ENCODE results near the gene KIAA1614. TPM values are rescaled to one million over a fixed set of nuclear protein-coding genes. Genes with fewer than 3 reads are reported as not detected.

Gene KIAA1614, protein sequence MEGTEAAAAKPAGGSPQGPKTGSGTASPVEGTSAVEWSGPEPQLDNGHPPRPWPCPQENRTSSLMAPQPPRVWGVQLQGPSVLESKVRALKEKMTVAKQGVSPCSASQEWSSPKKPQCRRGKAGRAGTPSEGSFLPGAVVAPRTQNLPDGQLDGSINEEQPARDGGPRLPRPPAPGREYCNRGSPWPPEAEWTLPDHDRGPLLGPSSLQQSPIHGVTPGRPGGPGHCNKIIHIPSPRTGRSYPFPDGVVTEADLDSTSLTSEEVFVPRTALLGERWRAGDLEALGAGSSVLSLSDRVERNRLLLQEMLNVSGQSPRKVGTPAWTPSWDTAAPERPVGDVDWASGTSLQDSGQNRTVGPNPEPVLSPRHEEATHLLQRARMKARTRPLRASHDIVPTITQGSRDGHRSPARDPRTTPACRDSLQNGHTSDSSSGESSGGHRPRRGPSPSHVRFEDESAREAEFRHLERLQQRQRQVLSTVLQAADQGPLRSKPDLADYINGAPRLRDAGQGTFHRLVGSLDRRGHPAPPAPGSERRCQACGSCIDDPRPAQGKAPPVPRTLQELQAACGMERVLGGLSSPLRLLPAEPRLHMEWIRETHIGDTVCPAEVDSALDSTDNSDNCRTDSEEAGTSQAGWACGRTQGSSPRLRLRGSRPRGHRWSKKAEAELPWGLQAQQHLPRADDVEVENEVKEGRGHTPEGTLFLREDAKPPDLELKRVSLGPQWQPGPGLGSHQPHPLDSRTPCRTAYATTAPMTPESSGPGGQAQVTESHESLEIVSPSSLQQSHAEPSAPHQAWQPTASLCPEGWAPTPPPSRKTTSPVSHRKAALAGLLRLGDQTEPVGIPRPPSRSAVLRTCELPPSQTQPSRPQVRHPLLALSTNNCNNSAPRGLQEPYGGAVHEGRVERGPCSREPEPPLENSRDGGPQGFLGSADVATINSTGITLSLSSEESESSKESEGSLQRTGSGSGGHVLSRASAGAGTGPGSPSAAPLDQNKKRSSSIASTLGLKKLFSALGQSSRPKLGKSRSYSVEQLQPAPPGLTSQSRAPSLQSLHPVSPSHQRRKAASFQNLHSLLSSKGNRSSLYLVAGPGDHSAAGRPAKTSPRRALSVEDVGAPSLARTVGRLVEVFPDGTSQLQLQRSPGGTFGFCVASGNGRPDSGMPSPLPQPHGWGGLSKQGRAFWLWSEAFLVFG
- total RNA-seq (2021) (1.8 to 3.3 TPM (median 2.1 TPM) in 3 replicates), Bru-seq, nascent RNA (percentile 35 among the genes with signal in this experiment)
- long read RNA-seq, experiment 1, partial matches to known transcripts = 0 of 2 reads
- long read RNA-seq, experiment 1, other reads (novel, unspliced or antisense) = 2 of 2 reads
- long read RNA-seq, experiment 2, partial matches to known transcripts = 0 of 1 reads
- long read RNA-seq, experiment 2, other reads (novel, unspliced or antisense) = 1 of 1 reads
- long read RNA-seq, experiment 3 = 0 reads

DNA sequence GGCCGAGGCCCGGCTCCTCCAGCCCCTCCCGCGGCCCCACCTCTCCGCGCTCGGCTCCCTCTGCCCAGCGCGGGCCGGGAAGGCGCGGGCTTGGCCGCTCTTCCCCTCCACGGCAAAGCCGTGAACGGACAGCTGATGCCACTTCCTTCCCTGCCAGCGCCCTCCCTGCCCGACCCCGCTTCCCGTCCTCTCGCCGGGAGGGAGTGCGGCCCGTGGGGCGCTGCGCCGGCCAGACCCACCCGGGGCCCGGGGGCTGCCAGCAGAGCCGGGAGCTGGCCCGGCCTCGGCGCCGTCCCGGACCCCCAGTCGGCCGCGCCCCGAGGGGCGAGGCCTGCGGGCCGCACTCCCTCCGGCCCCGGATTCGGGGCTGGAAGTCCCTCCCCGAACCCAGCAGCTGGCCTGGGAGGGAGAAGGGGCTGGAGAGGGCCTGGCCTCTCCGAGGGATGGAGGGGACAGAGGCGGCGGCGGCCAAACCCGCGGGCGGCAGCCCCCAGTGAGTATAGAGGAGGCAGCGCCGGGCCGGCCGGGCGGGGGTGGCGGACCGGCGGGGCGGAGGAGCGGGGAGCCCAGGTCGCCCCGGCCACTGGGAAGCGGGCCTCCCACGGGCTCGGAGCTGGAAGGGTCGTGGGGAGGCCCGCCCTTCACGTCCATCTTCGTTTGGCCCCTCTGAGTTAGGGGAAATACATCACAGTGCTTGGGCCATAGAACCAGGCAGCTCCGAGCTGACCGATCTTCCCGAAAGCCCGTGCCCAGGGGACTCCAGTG lies at the start of gene KIAA1614:
Gene KIAA1614 (plus strand): TSS at position 97 of the 765 bp plus-strand sequence. CDS start 347 bp downstream, at position 444.
- H3K27me3 Mint-ChIP-seq (ENCODE audit: low read depth) = peaks cover 41% of the 10 kb centered on the region
- ChIA-PET POLR2A (interaction anchor here (1.1 to 2.9 kb wide), 3 partner anchors 10 to 410 kb away, joined by 3 to 22 read pairs (median 4); no protein-coding TSS in a partner anchor), CTCF (interaction anchor here (1.2 to 3.1 kb wide), 7 partner anchors 8 to 512 kb away, joined by 3 to 20 read pairs (median 5); no protein-coding TSS in a partner anchor)
- peak; percentile 58 for DNase-seq (ENCODE audit: low spot score)
- H3K9me3 Mint-ChIP-seq = no peaks in the 10 kb centered on the region
- peaks cover 39% of the 10 kb centered on the region for H3K4me1 Mint-ChIP-seq
- TF ChIP-seq GTF2I (CRISPR knock-in tag; conservative IDR thresholded peaks at IDR 0.05) (no peak), HMGA2 (CRISPR knock-in tag; IDR thresholded peaks at IDR 0.05) (no peak), ELF4 (CRISPR knock-in tag; IDR thresholded peaks at IDR 0.05; ENCODE audit: low read depth) (no peak), NFATC4 (CRISPR knock-in tag; IDR thresholded peaks at IDR 0.05) (no peak), ZNF232 (CRISPR knock-in tag; IDR thresholded peaks at IDR 0.05) (peak; percentile 2; the same call in 1 of the 2 replicates), NFYB (CRISPR knock-in tag; conservative IDR thresholded peaks at IDR 0.05; ENCODE audit: low read depth) (no peak), NR3C1 (CRISPR knock-in tag; conservative IDR thresholded peaks at IDR 0.05; ENCODE audit: low read depth) (no peak), TP53 (CRISPR knock-in tag; IDR thresholded peaks at IDR 0.05) (0 out of 2 replicates have a peak, but pooled peaks have one; percentile 8), TEAD4 (CRISPR knock-in tag; IDR thresholded peaks at IDR 0.05) (no peak), ZNF416 (CRISPR knock-in tag; IDR thresholded peaks at IDR 0.05) (no peak), RELA (CRISPR knock-in tag; IDR thresholded peaks at IDR 0.05; ENCODE audit: borderline replicate concordance) (no peak)
- TF ChIP-seq, protein P1, sequence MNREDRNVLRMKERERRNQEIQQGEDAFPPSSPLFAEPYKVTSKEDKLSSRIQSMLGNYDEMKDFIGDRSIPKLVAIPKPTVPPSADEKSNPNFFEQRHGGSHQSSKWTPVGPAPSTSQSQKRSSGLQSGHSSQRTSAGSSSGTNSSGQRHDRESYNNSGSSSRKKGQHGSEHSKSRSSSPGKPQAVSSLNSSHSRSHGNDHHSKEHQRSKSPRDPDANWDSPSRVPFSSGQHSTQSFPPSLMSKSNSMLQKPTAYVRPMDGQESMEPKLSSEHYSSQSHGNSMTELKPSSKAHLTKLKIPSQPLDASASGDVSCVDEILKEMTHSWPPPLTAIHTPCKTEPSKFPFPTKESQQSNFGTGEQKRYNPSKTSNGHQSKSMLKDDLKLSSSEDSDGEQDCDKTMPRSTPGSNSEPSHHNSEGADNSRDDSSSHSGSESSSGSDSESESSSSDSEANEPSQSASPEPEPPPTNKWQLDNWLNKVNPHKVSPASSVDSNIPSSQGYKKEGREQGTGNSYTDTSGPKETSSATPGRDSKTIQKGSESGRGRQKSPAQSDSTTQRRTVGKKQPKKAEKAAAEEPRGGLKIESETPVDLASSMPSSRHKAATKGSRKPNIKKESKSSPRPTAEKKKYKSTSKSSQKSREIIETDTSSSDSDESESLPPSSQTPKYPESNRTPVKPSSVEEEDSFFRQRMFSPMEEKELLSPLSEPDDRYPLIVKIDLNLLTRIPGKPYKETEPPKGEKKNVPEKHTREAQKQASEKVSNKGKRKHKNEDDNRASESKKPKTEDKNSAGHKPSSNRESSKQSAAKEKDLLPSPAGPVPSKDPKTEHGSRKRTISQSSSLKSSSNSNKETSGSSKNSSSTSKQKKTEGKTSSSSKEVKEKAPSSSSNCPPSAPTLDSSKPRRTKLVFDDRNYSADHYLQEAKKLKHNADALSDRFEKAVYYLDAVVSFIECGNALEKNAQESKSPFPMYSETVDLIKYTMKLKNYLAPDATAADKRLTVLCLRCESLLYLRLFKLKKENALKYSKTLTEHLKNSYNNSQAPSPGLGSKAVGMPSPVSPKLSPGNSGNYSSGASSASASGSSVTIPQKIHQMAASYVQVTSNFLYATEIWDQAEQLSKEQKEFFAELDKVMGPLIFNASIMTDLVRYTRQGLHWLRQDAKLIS (CRISPR knock-in tag; IDR thresholded peaks at IDR 0.05; ENCODE audit: borderline replicate concordance) = no peak
- TF ChIP-seq, protein P2, sequence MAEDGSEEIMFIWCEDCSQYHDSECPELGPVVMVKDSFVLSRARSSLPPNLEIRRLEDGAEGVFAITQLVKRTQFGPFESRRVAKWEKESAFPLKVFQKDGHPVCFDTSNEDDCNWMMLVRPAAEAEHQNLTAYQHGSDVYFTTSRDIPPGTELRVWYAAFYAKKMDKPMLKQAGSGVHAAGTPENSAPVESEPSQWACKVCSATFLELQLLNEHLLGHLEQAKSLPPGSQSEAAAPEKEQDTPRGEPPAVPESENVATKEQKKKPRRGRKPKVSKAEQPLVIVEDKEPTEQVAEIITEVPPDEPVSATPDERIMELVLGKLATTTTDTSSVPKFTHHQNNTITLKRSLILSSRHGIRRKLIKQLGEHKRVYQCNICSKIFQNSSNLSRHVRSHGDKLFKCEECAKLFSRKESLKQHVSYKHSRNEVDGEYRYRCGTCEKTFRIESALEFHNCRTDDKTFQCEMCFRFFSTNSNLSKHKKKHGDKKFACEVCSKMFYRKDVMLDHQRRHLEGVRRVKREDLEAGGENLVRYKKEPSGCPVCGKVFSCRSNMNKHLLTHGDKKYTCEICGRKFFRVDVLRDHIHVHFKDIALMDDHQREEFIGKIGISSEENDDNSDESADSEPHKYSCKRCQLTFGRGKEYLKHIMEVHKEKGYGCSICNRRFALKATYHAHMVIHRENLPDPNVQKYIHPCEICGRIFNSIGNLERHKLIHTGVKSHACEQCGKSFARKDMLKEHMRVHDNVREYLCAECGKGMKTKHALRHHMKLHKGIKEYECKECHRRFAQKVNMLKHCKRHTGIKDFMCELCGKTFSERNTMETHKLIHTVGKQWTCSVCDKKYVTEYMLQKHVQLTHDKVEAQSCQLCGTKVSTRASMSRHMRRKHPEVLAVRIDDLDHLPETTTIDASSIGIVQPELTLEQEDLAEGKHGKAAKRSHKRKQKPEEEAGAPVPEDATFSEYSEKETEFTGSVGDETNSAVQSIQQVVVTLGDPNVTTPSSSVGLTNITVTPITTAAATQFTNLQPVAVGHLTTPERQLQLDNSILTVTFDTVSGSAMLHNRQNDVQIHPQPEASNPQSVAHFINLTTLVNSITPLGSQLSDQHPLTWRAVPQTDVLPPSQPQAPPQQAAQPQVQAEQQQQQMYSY (CRISPR knock-in tag; IDR thresholded peaks at IDR 0.05) = no peak
- TF ChIP-seq, protein P3, sequence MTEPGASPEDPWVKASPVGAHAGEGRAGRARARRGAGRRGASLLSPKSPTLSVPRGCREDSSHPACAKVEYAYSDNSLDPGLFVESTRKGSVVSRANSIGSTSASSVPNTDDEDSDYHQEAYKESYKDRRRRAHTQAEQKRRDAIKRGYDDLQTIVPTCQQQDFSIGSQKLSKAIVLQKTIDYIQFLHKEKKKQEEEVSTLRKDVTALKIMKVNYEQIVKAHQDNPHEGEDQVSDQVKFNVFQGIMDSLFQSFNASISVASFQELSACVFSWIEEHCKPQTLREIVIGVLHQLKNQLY (CRISPR knock-in tag; IDR thresholded peaks at IDR 0.05) = no peak
- no peaks in the 10 kb centered on the region for H3K36me3 Mint-ChIP-seq
- peak within 1 kb of the TSS; percentile 79 for H3K4me3 Mint-ChIP-seq
- ATAC-seq = peak; percentile 49
- H3K27ac Mint-ChIP-seq = no peak within 1 kb of the TSS
